H1 (cell line): ENCODE results near the gene PCAT7. TPM values are rescaled to one million over a fixed set of nuclear protein-coding genes. Genes with fewer than 3 reads are reported as not detected.

Experiments
- CTCF ChIA-PET: fragments of 300-600 bp; sonication (Branson Sonifier 250); formaldehyde crosslinking; loops from one replicate; lab custom pipeline; 2021; ENCODE audit not compliant: partially characterized antibody; lab: Charles Lee
- POLR2A ChIA-PET: fragments of 300-600 bp; sonication (Branson Sonifier 250); formaldehyde crosslinking; loops from one replicate; lab custom pipeline; 2021; ENCODE audit warnings: inconsistent platforms; ENCODE audit not compliant: partially characterized antibody; lab: Charles Lee
- DNase-seq, 2 experiments: peaks; one replicate each; pipeline versions ENCODE4 v3.0.0 to v3.0.0-alpha.2; 2010 to 2022; ENCODE audit warnings: low spot score in 2 of 2, low read depth in 1 of 2, mixed read lengths in 1 of 2
- FAIRE-seq: peaks from 2 replicates; lab custom pipeline; 2011; peaks lifted over from hg19 to GRCh38; lab: Jason Lieb, UNC
- H2AFZ ChIP-seq: 2 replicates; pipeline ENCODE4 v1.8.1; 2012; ENCODE audit warnings: low read length, inconsistent platforms
- H2AK5ac ChIP-seq: 2 replicates; pipeline ENCODE4 v1.6.1; 2013; ENCODE audit warnings: low read depth, low read length
- H2BK120ac ChIP-seq: replicated peaks from 2 replicates; pipeline ENCODE3; 2013; ENCODE audit warnings: low read depth, low read length, inconsistent platforms
- H2BK12ac ChIP-seq: 2 replicates; pipeline ENCODE4 v1.6.1; 2013; ENCODE audit warnings: low read depth, low read length
- H2BK15ac ChIP-seq: 2 replicates; pipeline ENCODE4 v1.6.1; 2013; ENCODE audit warnings: low read length
- H2BK20ac ChIP-seq: 2 replicates; pipeline ENCODE4 v1.6.1; 2013; ENCODE audit warnings: low read length
- H2BK5ac ChIP-seq: 2 replicates; pipeline ENCODE4 v1.6.1; 2013; ENCODE audit warnings: low read depth, low read length
- H3K14ac ChIP-seq: 2 replicates; pipeline ENCODE4 v1.6.1; 2013; ENCODE audit warnings: inconsistent platforms; ENCODE audit not compliant: insufficient read length
- H3K18ac ChIP-seq: 2 replicates; pipeline ENCODE4 v1.6.1; 2013; ENCODE audit warnings: low read length; ENCODE audit errors: extremely low read depth
- H3K23ac ChIP-seq: 2 replicates; pipeline ENCODE4 v1.6.1; 2013; ENCODE audit warnings: inconsistent platforms; ENCODE audit not compliant: insufficient read length
- H3K23me2 ChIP-seq: 2 replicates; pipeline ENCODE4 v1.6.1; 2013; ENCODE audit warnings: low read depth, low read length
- H3K27ac ChIP-seq: 2 replicates; pipeline ENCODE4 v1.6.1; 2011; ENCODE audit warnings: low read depth, low read length, inconsistent platforms
- H3K27me3 ChIP-seq, 4 experiments: replicated peaks in 1 of 4; 1 replicate in 1 of 4; 2 replicates in 3 of 4; pipeline versions ENCODE4 v1.6.1 to v1.8.1; 2011 to 2013; ENCODE audit warnings: low read length in 3 of 4, mild to moderate bottlenecking in 3 of 4, inconsistent platforms in 2 of 4, mixed read lengths in 2 of 4, moderate library complexity in 1 of 4; ENCODE audit not compliant: control insufficient read depth in 3 of 4, insufficient read depth in 3 of 4; ENCODE audit errors: extremely low read depth in 1 of 4
- H3K36me3 ChIP-seq, 4 experiments: 2 replicates each; pipeline versions ENCODE4 v1.6.1 to v1.8.1; 2011 to 2013; ENCODE audit warnings: mild to moderate bottlenecking in 4 of 4, low read length in 3 of 4, moderate library complexity in 2 of 4, control low read depth in 1 of 4, inconsistent platforms in 1 of 4; ENCODE audit not compliant: insufficient read depth in 4 of 4, control insufficient read depth in 2 of 4
- H3K4ac ChIP-seq: replicated peaks from 2 replicates; pipeline ENCODE3; 2013; ENCODE audit warnings: low read length, low read depth, mixed read lengths, inconsistent platforms; ENCODE audit not compliant: insufficient read length
- H3K4me1 ChIP-seq, 4 experiments: replicated peaks in 1 of 4; 1 replicate in 1 of 4; 2 replicates in 3 of 4; pipeline versions ENCODE4 v1.6.1 to v1.8.1; 2011 to 2013; ENCODE audit warnings: low read length in 3 of 4, inconsistent platforms in 2 of 4, mixed read lengths in 1 of 4; ENCODE audit not compliant: insufficient read depth in 4 of 4, control insufficient read depth in 3 of 4
- H3K4me2 ChIP-seq, 2 experiments: 2 replicates each; pipeline versions ENCODE4 v1.6.1 to v1.8.1; 2011 to 2013; ENCODE audit warnings: low read depth in 2 of 2, low read length in 2 of 2, control low read depth in 1 of 2, inconsistent platforms in 1 of 2, mild to moderate bottlenecking in 1 of 2; ENCODE audit not compliant: insufficient read depth in 1 of 2
- H3K4me3 ChIP-seq, 4 experiments: fragments of 200-600, 300-600 bp in 1 of 4; sonication (generic), shearing (Covaris generic), sonication (Bioruptor Twin) in 1 of 4; 2 replicates each; pipeline versions ENCODE4 v1.5.1 to v1.8.1; 2011 to 2016; ENCODE audit warnings: low read length in 4 of 4, low read depth in 3 of 4, control low read depth in 2 of 4, inconsistent platforms in 2 of 4, mild to moderate bottlenecking in 2 of 4, mixed read lengths in 1 of 4, moderate library complexity in 1 of 4; ENCODE audit not compliant: insufficient read depth in 2 of 4; ENCODE audit errors: extremely low read depth in 1 of 4
- H3K56ac ChIP-seq: replicated peaks from 2 replicates; pipeline ENCODE3; 2013; ENCODE audit warnings: low read depth, mild to moderate bottlenecking, mixed read lengths, low read length, inconsistent platforms; ENCODE audit not compliant: insufficient read length
- H3K79me1 ChIP-seq: 2 replicates; pipeline ENCODE4 v1.6.1; 2013; ENCODE audit warnings: low read depth, low read length, control low read depth
- H3K79me2 ChIP-seq, 2 experiments: 2 replicates each; pipeline versions ENCODE4 v1.6.1 to v1.8.1; 2012 to 2013; ENCODE audit warnings: low read length in 2 of 2, mild to moderate bottlenecking in 2 of 2, inconsistent platforms in 1 of 2; ENCODE audit not compliant: insufficient read depth in 2 of 2, control insufficient read depth in 1 of 2
- H3K9ac ChIP-seq, 4 experiments: replicated peaks in 1 of 4; 1 replicate in 1 of 4; 2 replicates in 3 of 4; pipeline versions ENCODE4 v1.6.1 to v1.8.1; 2011 to 2013; ENCODE audit warnings: low read depth in 3 of 4, low read length in 3 of 4, control low read depth in 2 of 4, mild to moderate bottlenecking in 2 of 4, moderate library complexity in 2 of 4, inconsistent platforms in 1 of 4; ENCODE audit errors: extremely low read depth in 1 of 4
- H3K9me3 ChIP-seq, 2 experiments: 2 replicates each; pipeline versions ENCODE4 v1.6.1 to v1.8.1; 2012 to 2013; ENCODE audit warnings: mild to moderate bottlenecking in 2 of 2, moderate library complexity in 2 of 2, control low read depth in 1 of 2, inconsistent platforms in 1 of 2, low read depth in 1 of 2, low read length in 1 of 2, mixed read lengths in 1 of 2; ENCODE audit not compliant: insufficient read depth in 2 of 2
- H4K20me1 ChIP-seq, 2 experiments: replicated peaks in 1 of 2; 2 replicates each; pipeline versions ENCODE3 to v1.8.1; 2011 to 2013; ENCODE audit warnings: inconsistent platforms in 2 of 2, low read length in 2 of 2, mild to moderate bottlenecking in 1 of 2; ENCODE audit not compliant: insufficient read depth in 2 of 2, control insufficient read depth in 1 of 2
- H4K5ac ChIP-seq: 2 replicates; pipeline ENCODE4 v1.6.1; 2013; ENCODE audit warnings: low read length, low read depth, mixed read lengths, inconsistent platforms; ENCODE audit not compliant: insufficient read length
- H4K8ac ChIP-seq: 2 replicates; pipeline ENCODE4 v1.8.0; 2013; ENCODE audit warnings: mild to moderate bottlenecking, moderate library complexity, low read length, inconsistent platforms; ENCODE audit not compliant: insufficient read depth; ENCODE audit errors: extremely low read depth
- H4K91ac ChIP-seq: replicated peaks from 2 replicates; pipeline ENCODE3; 2013; ENCODE audit warnings: low read length, mixed read lengths, inconsistent platforms; ENCODE audit not compliant: insufficient read length
- ATF2 ChIP-seq: IDR thresholded peaks from 2 replicates; pipeline ENCODE4 v1.6.1; 2012; ENCODE audit warnings: low read length, inconsistent platforms
- CHD1 ChIP-seq: IDR thresholded peaks from 2 replicates; pipeline ENCODE4 v1.6.1; 2012; ENCODE audit warnings: low read depth, low read length, improper control_type of control experiment
- CTBP2 ChIP-seq: IDR thresholded peaks from 2 replicates; pipeline ENCODE4 v1.7.0; 2011; ENCODE audit warnings: borderline replicate concordance, mild to moderate bottlenecking, moderate library complexity, mixed read lengths, low read length; ENCODE audit not compliant: insufficient read depth, insufficient read length
- KDM4A ChIP-seq: IDR thresholded peaks from one replicate; pipeline ENCODE4 v1.7.1; 2012; ENCODE audit warnings: low read depth, mild to moderate bottlenecking, moderate library complexity, low read length, inconsistent platforms; ENCODE audit not compliant: severe bottlenecking
- POU5F1 ChIP-seq: IDR thresholded peaks from 2 replicates; pipeline ENCODE4 v1.6.1; 2011; ENCODE audit warnings: low read depth, mild to moderate bottlenecking, low read length, moderate library complexity
- RFX5 ChIP-seq: IDR thresholded peaks from 2 replicates; pipeline ENCODE4 v1.6.1; 2011; ENCODE audit warnings: low read depth, low read length, improper control_type of control experiment, borderline replicate concordance
- RNF2 ChIP-seq: fragments of 200-900, 300-1000 bp; sonication (generic); IDR thresholded peaks from 2 replicates; pipeline ENCODE4 v1.7.1; 2016; ENCODE audit warnings: borderline replicate concordance, low read depth, mild to moderate bottlenecking, antibody characterized with exemption, low read length; ENCODE audit not compliant: poor library complexity, severe bottlenecking; ENCODE audit errors: missing control alignments
- SAP30 ChIP-seq: fragments of 300-600 bp; sonication (generic); IDR thresholded peaks from 2 replicates; pipeline ENCODE4 v1.7.1; 2012; ENCODE audit warnings: low read length, moderate library complexity, mild to moderate bottlenecking, inconsistent platforms; ENCODE audit not compliant: insufficient read depth, insufficient replicate concordance
- SRF ChIP-seq: IDR thresholded peaks from 2 replicates; pipeline ENCODE4 v1.6.1; 2011; ENCODE audit warnings: mild to moderate bottlenecking, low read depth, low read length, moderate library complexity
- TAF7 ChIP-seq: optimal IDR thresholded peaks from 2 replicates; pipeline ENCODE3; 2011; ENCODE audit warnings: low read depth, mild to moderate bottlenecking, inconsistent platforms, low read length, moderate library complexity, borderline replicate concordance
- TBP ChIP-seq: IDR thresholded peaks from 2 replicates; pipeline ENCODE4 v1.6.1; 2011; ENCODE audit warnings: low read depth, low read length, improper control_type of control experiment
- WGBS, 2 experiments: shearing (Covaris generic) in 1 of 2; methylation state at CpG; one replicate each; pipeline versions ENCODE4 v1.1.6 to v1.1.7; 2013 to 2015; ENCODE audit warnings: low lambda C conversion rate in 2 of 2, mixed read lengths in 2 of 2, inconsistent platforms in 1 of 2, low coverage in 1 of 2, missing lambda C conversion rate in 1 of 2; ENCODE audit not compliant: insufficient replicate concordance in 2 of 2, insufficient coverage in 1 of 2, insufficient read length in 1 of 2; ENCODE audit errors: extremely low coverage in 1 of 2, missing lambda C conversion rate in 1 of 2; 5-methylcytosine and 5-hydroxymethylcytosine counted together
- polyA plus RNA-seq, 7 experiments: library from polyadenylated mRNA; depleted of rRNA in 3 of 7; stranded (reverse) in 5 of 7; unstranded in 2 of 7; fragments of >200 nt in 5 of 7; fragments of 200-250 nt in 2 of 7; gene quantifications; 1 replicate in 5 of 7; 2 replicates in 1 of 7; 4 replicates in 1 of 7; pipeline versions ENCODE4 v1.2.1 to v1.2.3, GENCODE V29; 2011 to 2013; ENCODE audit warnings: missing spikeins in 2 of 7, mixed read lengths in 2 of 7
- total RNA-seq: library from RNA; stranded (reverse); fragmentation: NEBNext Ultra II Directional; extraction: Animal tissue kit (Norgen Biotek cat#: 25700); gene quantifications from 2 replicates; pipeline ENCODE4 v1.2.1, GENCODE V29; 2021

Gene PCAT7
- total and polyA plus RNA-seq, 2 of the 8 experiments (the other 6 are each of a cell fraction or from before 2014, with no cell fraction given) = 3.2 to 4.1 TPM

- Histone ChIP-seq H2BK120ac (no peak overlapping the region), H3K56ac (no peak overlapping the region), H3K79me2 (no peaks in the 10 kb centered on the region), H3K79me1 (no peaks in the 10 kb centered on the region), H3K36me3 (peaks cover 0 to 4% (median 2%) of the 10 kb centered on the region in 4 experiments; a peak in 1 of 8 replicates), H3K27ac (no peak overlapping the region), H3K4ac (no peak overlapping the region), H2BK5ac (no peak overlapping the region), H3K14ac (no peak overlapping the region), H3K4me3 (no peak overlapping the region), H3K27me3 (peaks cover 0 to 2% (median 0%) of the 10 kb centered on the region in 4 experiments; a peak in 1 of 7 replicates), H3K4me2 (no peak overlapping the region), H3K23me2 (no peaks in the 10 kb centered on the region), H4K8ac (no peak overlapping the region), H2AFZ (no peak overlapping the region), H2BK20ac (no peak overlapping the region), H2BK15ac (no peak overlapping the region), H4K5ac (no peak overlapping the region), H4K20me1 (no peaks in the 10 kb centered on the region), H3K23ac (no peak overlapping the region), H3K4me1 (peaks cover 0 to 7% (median 1%) of the 10 kb centered on the region in 4 experiments; a peak in 2 of 7 replicates), H3K18ac (no peak overlapping the region), H3K9me3 (no peaks in the 10 kb centered on the region), H2AK5ac (no peak overlapping the region), H2BK12ac (no peak overlapping the region), H3K9ac (no peak overlapping the region), H4K91ac (no peak overlapping the region)
- FAIRE-seq = no peak
- ChIA-PET CTCF (interaction anchor here (0.7 to 1.7 kb wide), 2 partner anchors 21 to 410 kb away, joined by 4 read pairs; no protein-coding TSS in a partner anchor), POLR2A (interaction anchor here (0.9 kb wide), 1 partner anchor 13 kb away, joined by 4 read pairs; no protein-coding TSS in a partner anchor)
- no peak for DNase-seq
- WGBS, 2 experiments = 87% methylated on average over 1 of the region's 2 CpGs; no CpG with 5 or more reads in 1 of the 2 experiments
- TF ChIP-seq KDM4A (no peak), CTBP2 (no peak), POU5F1 (no peak), SRF (no peak), SAP30 (no peak), ATF2 (no peak), TBP (no peak), RNF2 (no peak), TAF7 (no peak), RFX5 (no peak), CHD1 (no peak)
Measured at GRCh38 chr9:94567271-94567670, 12.4 kb downstream of the PCAT7 start.
